HepG2 (cell line): ENCODE results near the gene SH3D19. TPM values are rescaled to one million over a fixed set of nuclear protein-coding genes. Genes with fewer than 3 reads are reported as not detected.

Experiments used
- ATAC-seq: fragments of 200-7000 bp; cut with Tn5 transposase; 3 replicates; pipeline ENCODE4 v1.9.1; 2020; ENCODE audit warnings: mild to moderate bottlenecking, moderate library complexity
- BruUV-seq: library from RNA; stranded (reverse); fragments of 400-500 nt; replicated peaks from 2 replicates; lab custom pipeline; 2021; lab: Mats Ljungman, UMichigan
- CTCF ChIA-PET: fragments of 300-600 bp; formaldehyde crosslinking; extraction: SDS; loops from one replicate; lab custom pipeline; 2021; ENCODE audit warnings: low total read pairs, inconsistent platforms, low intra/inter-chr PET ratio; lab: Yijun Ruan, JAX
- POLR2A ChIA-PET: fragments of 350-600 bp; sonication (Branson Sonifier 250); formaldehyde crosslinking; loops from one replicate; lab custom pipeline; 2020; ENCODE audit warnings: antibody characterized with exemption, inconsistent platforms; lab: Yijun Ruan, JAX
- DNase-seq: peaks from one replicate; pipeline ENCODE4 v3.0.0-alpha.2; 2015; ENCODE audit warnings: low spot score
- FAIRE-seq: peaks from 3 replicates; lab custom pipeline; 2011; peaks lifted over from hg19 to GRCh38; lab: Jason Lieb, UNC
- H2AFZ ChIP-seq: one replicate; pipeline ENCODE4 v1.6.1; 2011; ENCODE audit warnings: low read length, inconsistent platforms
- H3K27ac ChIP-seq: fragments of 300-600 bp; 3 replicates; pipeline ENCODE4 v1.8.0; 2011; ENCODE audit warnings: mixed run types, mild to moderate bottlenecking, mixed read lengths, low read length, inconsistent platforms; ENCODE audit not compliant: insufficient read depth; ENCODE audit errors: extremely low read length
- H3K27me3 ChIP-seq, 2 experiments: fragments of 200-600 bp in 1 of 2; 2 replicates in 1 of 2; 3 replicates in 1 of 2; pipeline versions ENCODE4 v1.6.0 to v1.8.0; 2011; ENCODE audit warnings: low read length in 2 of 2, mild to moderate bottlenecking in 2 of 2, moderate library complexity in 2 of 2, inconsistent platforms in 1 of 2; ENCODE audit not compliant: insufficient read depth in 2 of 2, control insufficient read depth in 1 of 2
- H3K36me3 ChIP-seq, 2 experiments: fragments of 200-600 bp in 1 of 2; replicated peaks in 1 of 2; 2 replicates in 1 of 2; 3 replicates in 1 of 2; pipeline versions ENCODE4 v1.5.1 to v1.8.0; 2011; ENCODE audit warnings: low read length in 2 of 2, inconsistent platforms in 1 of 2; ENCODE audit not compliant: insufficient read depth in 2 of 2, control insufficient read depth in 1 of 2
- H3K4me1 ChIP-seq: 2 replicates; pipeline ENCODE4 v1.5.1; 2012; ENCODE audit warnings: low read length, inconsistent platforms; ENCODE audit not compliant: insufficient read depth
- H3K4me2 ChIP-seq: 2 replicates; pipeline ENCODE4 v1.6.0; 2011; ENCODE audit warnings: low read depth, low read length, inconsistent platforms
- H3K4me3 ChIP-seq, 3 experiments: fragments of 200-600 bp in 1 of 3; sonication (generic), shearing (Covaris generic) in 1 of 3; replicated peaks in 1 of 3; 2 replicates each; pipeline ENCODE4 v1.5.1; 2011 to 2016; ENCODE audit warnings: low read length in 3 of 3, inconsistent platforms in 2 of 3, low read depth in 2 of 3, mild to moderate bottlenecking in 2 of 3, control low read depth in 1 of 3, mixed read lengths in 1 of 3; ENCODE audit not compliant: insufficient read depth in 1 of 3
- H3K79me2 ChIP-seq: one replicate; pipeline ENCODE4 v1.6.1; 2011; ENCODE audit warnings: low read length, inconsistent platforms; ENCODE audit not compliant: insufficient read depth
- H3K9ac ChIP-seq: 2 replicates; pipeline ENCODE4 v1.6.0; 2011; ENCODE audit warnings: mild to moderate bottlenecking, low read depth, low read length, inconsistent platforms; ENCODE audit not compliant: insufficient read depth
- H3K9me3 ChIP-seq: 2 replicates; pipeline ENCODE4 v1.5.1; 2012; ENCODE audit warnings: mild to moderate bottlenecking, low read length
- H4K20me1 ChIP-seq: 2 replicates; pipeline ENCODE4 v1.6.0; 2011; ENCODE audit warnings: inconsistent platforms, mild to moderate bottlenecking, low read length, moderate library complexity; ENCODE audit not compliant: insufficient read depth
- CCDC6 ChIP-seq: sonication (generic); formaldehyde crosslinking; IDR thresholded peaks from 2 replicates; pipeline ENCODE4 v1.8.1; 2022; ENCODE audit warnings: mild to moderate bottlenecking, missing genetic modification reagents, moderate library complexity
- EZH2 ChIP-seq: conservative IDR thresholded peaks from 2 replicates; pipeline ENCODE4 v1.6.1; 2012; ENCODE audit warnings: mild to moderate bottlenecking, low read depth, low read length, moderate library complexity
- FOXK2 ChIP-seq: fragments of 450-650 bp; IDR thresholded peaks from 2 replicates; pipeline ENCODE4 v1.6.1; 2016
- GZF1 ChIP-seq: sonication (generic); formaldehyde crosslinking; IDR thresholded peaks from 2 replicates; pipeline ENCODE4 v1.5.1; 2020; ENCODE audit warnings: mild to moderate bottlenecking, missing genetic modification reagents
- HNRNPL ChIP-seq: fragments of 200-400 bp; formaldehyde crosslinking; IDR thresholded peaks from 2 replicates; pipeline ENCODE4 v1.6.1; 2017; ENCODE audit warnings: mild to moderate bottlenecking, low read depth, low read length
- JDP2 ChIP-seq: sonication (generic); formaldehyde crosslinking; IDR thresholded peaks from 2 replicates; pipeline ENCODE4 v1.8.1; 2022; ENCODE audit warnings: missing genetic modification reagents, borderline replicate concordance
- KDM6A ChIP-seq: IDR thresholded peaks from 2 replicates; pipeline ENCODE4 v1.6.1; 2016; ENCODE audit warnings: low read depth
- MED1 ChIP-seq: sonication (generic); formaldehyde crosslinking; IDR thresholded peaks from 2 replicates; pipeline ENCODE4 v1.4.0; 2020; ENCODE audit warnings: missing genetic modification reagents
- NFE2 ChIP-seq: sonication (generic); formaldehyde crosslinking; IDR thresholded peaks from 2 replicates; pipeline ENCODE4 v1.4.0; 2020; ENCODE audit warnings: missing genetic modification reagents
- PRMT3 ChIP-seq: sonication (generic); formaldehyde crosslinking; IDR thresholded peaks from 2 replicates; pipeline ENCODE4 v1.8.1; 2022; ENCODE audit warnings: low read depth, mild to moderate bottlenecking, moderate library complexity, missing genetic modification reagents, borderline replicate concordance
- REPIN1 ChIP-seq: sonication (generic); formaldehyde crosslinking; IDR thresholded peaks from 2 replicates; pipeline ENCODE4 v1.8.0; 2022; ENCODE audit warnings: missing genetic modification reagents, low read depth, mild to moderate bottlenecking, borderline replicate concordance
- SAP130 ChIP-seq: IDR thresholded peaks from 2 replicates; pipeline ENCODE4 v1.6.1; 2016; ENCODE audit warnings: low read depth
- SNRNP70 ChIP-seq: fragments of 200-400 bp; formaldehyde crosslinking; IDR thresholded peaks from 2 replicates; pipeline ENCODE4 v1.6.1; 2017; ENCODE audit warnings: mild to moderate bottlenecking, low read depth, low read length, moderate library complexity
- SRSF1 ChIP-seq: fragments of 200-400 bp; formaldehyde crosslinking; optimal IDR thresholded peaks from 2 replicates; pipeline ENCODE3; 2017; ENCODE audit warnings: mild to moderate bottlenecking, low read depth, low read length, moderate library complexity
- ZBTB49 ChIP-seq: sonication (generic); formaldehyde crosslinking; IDR thresholded peaks from 2 replicates; pipeline ENCODE4 v1.4.0; 2020; ENCODE audit warnings: missing genetic modification reagents, borderline replicate concordance
- ZNF431 ChIP-seq: sonication (generic); formaldehyde crosslinking; IDR thresholded peaks from 2 replicates; pipeline ENCODE4 v1.9.0; 2022; ENCODE audit warnings: missing genetic modification reagents, low read depth, mild to moderate bottlenecking, borderline replicate concordance
- ZNF503 ChIP-seq: sonication (generic); formaldehyde crosslinking; IDR thresholded peaks from 2 replicates; pipeline ENCODE4 v1.4.0; 2020; ENCODE audit warnings: missing genetic modification reagents
- ZNF660 ChIP-seq: sonication (generic); formaldehyde crosslinking; IDR thresholded peaks from 2 replicates; pipeline ENCODE4 v1.5.1; 2020; ENCODE audit warnings: mild to moderate bottlenecking, low read depth, missing genetic modification reagents, borderline replicate concordance
- ZNF766 ChIP-seq: sonication (generic); formaldehyde crosslinking; IDR thresholded peaks from 2 replicates; pipeline ENCODE4 v1.5.0; 2020; ENCODE audit warnings: missing genetic modification reagents, borderline replicate concordance
- ZNF782 ChIP-seq: sonication (generic); formaldehyde crosslinking; IDR thresholded peaks from 2 replicates; pipeline ENCODE4 v1.4.0; 2020; ENCODE audit warnings: missing genetic modification reagents, mild to moderate bottlenecking, borderline replicate concordance
- ZSCAN31 ChIP-seq: sonication (generic); formaldehyde crosslinking; IDR thresholded peaks from 2 replicates; pipeline ENCODE4 v1.5.0; 2020; ENCODE audit warnings: low read depth, mild to moderate bottlenecking, missing genetic modification reagents
- WGBS: methylation state at CpG from one replicate; pipeline ENCODE4 v1.1.6; 2017; ENCODE audit warnings: low lambda C conversion rate; 5-methylcytosine and 5-hydroxymethylcytosine counted together
- in situ Hi-C: cut with HindIII; loops from 2 replicates; pipeline ENCODE4 v1.10.0; 2017; ENCODE audit warnings: low pct_unique_long_range_greater_than_20kb; ENCODE audit not compliant: extremely low pct_ligation_motif_present
- intact Hi-C: fragments of 100-400 bp; cut with micrococcal nuclease; formaldehyde crosslinking; loops from one replicate; pipeline ENCODE4 v1.10.0; 2022; ENCODE audit not compliant: unreplicated experiment
- polyA plus RNA-seq, 8 experiments: library from polyadenylated mRNA; depleted of rRNA in 3 of 8; stranded (reverse) in 7 of 8; unstranded in 1 of 8; fragments of >200 nt; fragmentation: Illumina TruSeq in 4 of 8; extraction: Trizol in 4 of 8; gene quantifications; 2 replicates each; pipeline versions ENCODE4 v1.2.1 to v1.2.3, GENCODE V29; 2011 to 2016; ENCODE audit warnings: low read depth in 4 of 8, missing spikeins in 1 of 8, mixed read lengths in 1 of 8; ENCODE audit not compliant: insufficient read depth in 1 of 8
- total RNA-seq, 5 experiments: library from RNA; depleted of rRNA; stranded (reverse); fragments of >200 nt; fragmentation: Illumina TruSeq; extraction: Trizol; gene quantifications; 2 replicates each; pipeline ENCODE4 v1.2.3, GENCODE V29; 2016; ENCODE audit warnings: low read depth in 1 of 5

SH3D19 gene
- total and polyA plus RNA-seq, 2 of the 13 experiments (the other 11 are each of a cell fraction or from before 2014, with no cell fraction given), result 31.2 to 38.0 TPM

- WGBS, result 0% methylated on average over 30 of the region's 69 CpGs
- peaks cover 41% of the 10 kb centered on the region for H3K4me1 ChIP-seq
- H2AFZ ChIP-seq, result peak within 1 kb of the TSS; percentile 91
- peak within 1 kb of the TSS; percentile 96 for H3K4me2 ChIP-seq
- H3K27ac ChIP-seq, result peak within 1 kb of the TSS; percentile 86
- peak within 1 kb of the TSS; percentile 90 to 96 (median 94) for H3K4me3 ChIP-seq
- DNase-seq, result peak; percentile 94
- CTCF ChIA-PET, result no interaction called here
- POLR2A ChIA-PET, result interaction anchor here (1.1 to 1.4 kb wide), 3 partner anchors 14 to 87 kb away, joined by 3 to 4 read pairs (median 3); no protein-coding TSS in a partner anchor
- peak; percentile 70 for FAIRE-seq
- BruUV-seq, result no TSS peak
- peaks cover 3 to 29% of the 10 kb centered on the region in 2 experiments; a peak in 4 of 5 replicates for H3K36me3 ChIP-seq
- intact Hi-C loops, result loop anchor here (1.0 kb wide), 1 partner anchor 84 kb away; the partner anchor contains the start of gene LRBA
- H4K20me1 ChIP-seq, result peaks cover 44% of the 10 kb centered on the region
- H3K27me3 ChIP-seq, result no peaks in the 10 kb centered on the region; a peak in 1 of 5 replicates
- in situ Hi-C loops, result loop anchor here (5.0 kb wide), 1 partner anchor 82 kb away; the partner anchor contains the start of gene LRBA
- H3K9me3 ChIP-seq, result no peaks in the 10 kb centered on the region
- H3K79me2 ChIP-seq, result peaks cover 33% of the 10 kb centered on the region
- H3K9ac ChIP-seq, result peak within 1 kb of the TSS; percentile 100
- ATAC-seq, result peak; percentile 91
- no peak for TF ChIP-seq EZH2
- TF ChIP-seq ZSCAN31 (CRISPR knock-in tag), result peak; percentile 98
- TF ChIP-seq PRMT3, result no peak
- peak; percentile 99 for TF ChIP-seq REPIN1
- peak; percentile 84; the same call in 1 of the 2 replicates for TF ChIP-seq ZNF782
- TF ChIP-seq SRSF1, result no peak
- TF ChIP-seq SNRNP70, result no peak
- peak; percentile 41; the same call in 1 of the 2 replicates for TF ChIP-seq ZNF503
- TF ChIP-seq HNRNPL, result peak; percentile 85
- TF ChIP-seq JDP2 (CRISPR knock-in tag), result 0 out of 2 replicates have a peak, but pooled peaks have one; percentile 69
- TF ChIP-seq CCDC6, result peak; percentile 89
- no peak; the same call in 1 of the 2 replicates for TF ChIP-seq GZF1
- peak; percentile 92; the same call in 1 of the 2 replicates for TF ChIP-seq ZNF766 (CRISPR knock-in tag)
- TF ChIP-seq ZBTB49 (CRISPR knock-in tag), result peak; percentile 84; the same call in 1 of the 2 replicates
- no peak for TF ChIP-seq ZNF660 (CRISPR knock-in tag)
- no peak for TF ChIP-seq NFE2 (CRISPR knock-in tag)
- peak; percentile 90 for TF ChIP-seq MED1 (CRISPR knock-in tag)
- TF ChIP-seq KDM6A (CRISPR knock-in tag), result no peak
- peak; percentile 96 for TF ChIP-seq SAP130 (CRISPR knock-in tag)
- peak; percentile 60; the same call in 1 of the 2 replicates for TF ChIP-seq FOXK2
- TF ChIP-seq ZNF431, result peak; percentile 88
Measured at GRCh38 chr4:151099229-151099975, 226.0 kb downstream of the SH3D19 start, which contains the start of gene RPS3A. Gene RPS3A (plus strand): TSS chr4:151099628. CDS start chr4:151099653, 25 bp downstream.
